ENCODE measurements around the gene ZFHX3. TPM values are rescaled to one million over a fixed set of nuclear protein-coding genes. Genes with fewer than 3 reads are reported as not detected.

The ZFHX3 gene
- total and polyA plus RNA-seq, 2 of the 8 experiments (the other 6 are each of a cell fraction or from before 2014, with no cell fraction given), result 0.08 to 0.99 TPM

GRCh38 chr16:72989579-72990551 is 58.1 kb downstream of the ZFHX3 start:
- Histone ChIP-seq H4K91ac (replicated peaks; ENCODE audit: insufficient read length, low read length) (no peak overlapping the region), H2BK12ac (ENCODE audit: low read depth, low read length) (no peak overlapping the region), H3K9ac (replicated peaks in 1 of 4; ENCODE audit: extremely low read depth in 1 of 4, low read depth in 3 of 4, low read length in 3 of 4) (no peak overlapping the region), H3K4me3 (ENCODE audit: extremely low read depth in 1 of 4, insufficient read depth in 2 of 4, low read depth in 3 of 4, low read length in 4 of 4) (no peak overlapping the region), H2BK20ac (ENCODE audit: low read length) (no peak overlapping the region), H3K27ac (ENCODE audit: low read depth, low read length) (no peak overlapping the region), H3K56ac (replicated peaks; ENCODE audit: insufficient read length, low read depth, low read length) (no peak overlapping the region), H3K18ac (ENCODE audit: extremely low read depth, low read length) (no peak overlapping the region), H3K9me3 (ENCODE audit: insufficient read depth in 2 of 2, low read depth in 1 of 2, low read length in 1 of 2) (no peaks in the 10 kb centered on the region), H3K23me2 (ENCODE audit: low read depth, low read length) (no peaks in the 10 kb centered on the region), H2BK120ac (replicated peaks; ENCODE audit: low read depth, low read length) (no peak overlapping the region), H3K27me3 (replicated peaks in 1 of 4; ENCODE audit: control insufficient read depth in 3 of 4, extremely low read depth in 1 of 4, insufficient read depth in 3 of 4, low read length in 3 of 4) (0 out of 7 replicates have a peak, but pooled peaks cover 0 to 4% (median 0%) of the 10 kb centered on the region in 4 experiments), H4K20me1 (replicated peaks in 1 of 2; ENCODE audit: control insufficient read depth in 1 of 2, insufficient read depth in 2 of 2, low read length in 2 of 2) (no peaks in the 10 kb centered on the region), H2AFZ (ENCODE audit: low read length) (no peak overlapping the region), H3K4ac (replicated peaks; ENCODE audit: insufficient read length, low read depth, low read length) (no peak overlapping the region), H3K23ac (ENCODE audit: insufficient read length) (no peak overlapping the region), H4K5ac (ENCODE audit: insufficient read length, low read depth, low read length) (no peak overlapping the region), H3K79me2 (ENCODE audit: control insufficient read depth in 1 of 2, insufficient read depth in 2 of 2, low read length in 2 of 2) (no peaks in the 10 kb centered on the region), H3K4me1 (replicated peaks in 1 of 4; ENCODE audit: control insufficient read depth in 3 of 4, insufficient read depth in 4 of 4, low read length in 3 of 4) (peaks cover 2 to 8% (median 7%) of the 10 kb centered on the region in 4 experiments; a peak in 6 of 7 replicates), H3K14ac (ENCODE audit: insufficient read length) (no peak overlapping the region), H4K8ac (ENCODE audit: extremely low read depth, insufficient read depth, low read length) (no peak overlapping the region), H2AK5ac (ENCODE audit: low read depth, low read length) (no peak overlapping the region), H2BK15ac (ENCODE audit: low read length) (0 out of 2 replicates have a peak overlapping the region, but pooled peaks have one; percentile 14), H3K4me2 (ENCODE audit: insufficient read depth in 1 of 2, low read depth in 2 of 2, low read length in 2 of 2) (no peak overlapping the region), H2BK5ac (ENCODE audit: low read depth, low read length) (no peak overlapping the region), H3K79me1 (ENCODE audit: low read depth, low read length) (no peaks in the 10 kb centered on the region; the same call in 1 of the 2 replicates), H3K36me3 (ENCODE audit: control insufficient read depth in 2 of 4, insufficient read depth in 4 of 4, low read length in 3 of 4) (no peaks in the 10 kb centered on the region)
- CTCF ChIA-PET (ENCODE audit: partially characterized antibody), result interaction anchor here (1.5 kb wide), 1 partner anchor 45 kb away, joined by 4 read pairs; no protein-coding TSS in a partner anchor
- no peak for FAIRE-seq
- no peak for DNase-seq (ENCODE audit: low read depth in 1 of 2, low spot score in 2 of 2)
- POLR2A ChIA-PET (ENCODE audit: partially characterized antibody), result no interaction called here
- no peak for TF ChIP-seq SP4 (IDR thresholded peaks at IDR 0.05; ENCODE audit: low read length)
- no peak for TF ChIP-seq CHD2 (IDR thresholded peaks at IDR 0.05; ENCODE audit: low read length)
- no peak for TF ChIP-seq KDM4A (IDR thresholded peaks at IDR 0.05; ENCODE audit: low read depth, low read length, severe bottlenecking)
- TF ChIP-seq USF2 (IDR thresholded peaks at IDR 0.05; ENCODE audit: low read length), result no peak
- no peak for TF ChIP-seq SRF (IDR thresholded peaks at IDR 0.05; ENCODE audit: low read depth, low read length)
- TF ChIP-seq SIRT6 (IDR thresholded peaks at IDR 0.05; ENCODE audit: low read length), result no peak
- 85% methylated on average over 18 of the region's 19 CpGs; no CpG with 5 or more reads in 1 of the 2 experiments for WGBS, 2 experiments (ENCODE audit: extremely low coverage in 1 of 2, insufficient coverage in 1 of 2, insufficient read length in 1 of 2, insufficient replicate concordance in 2 of 2, low coverage in 1 of 2, low lambda C conversion rate in 2 of 2, missing lambda C conversion rate in 1 of 2)
